ENCODE data around the gene KRT34.

Gene KRT34

DNA sequence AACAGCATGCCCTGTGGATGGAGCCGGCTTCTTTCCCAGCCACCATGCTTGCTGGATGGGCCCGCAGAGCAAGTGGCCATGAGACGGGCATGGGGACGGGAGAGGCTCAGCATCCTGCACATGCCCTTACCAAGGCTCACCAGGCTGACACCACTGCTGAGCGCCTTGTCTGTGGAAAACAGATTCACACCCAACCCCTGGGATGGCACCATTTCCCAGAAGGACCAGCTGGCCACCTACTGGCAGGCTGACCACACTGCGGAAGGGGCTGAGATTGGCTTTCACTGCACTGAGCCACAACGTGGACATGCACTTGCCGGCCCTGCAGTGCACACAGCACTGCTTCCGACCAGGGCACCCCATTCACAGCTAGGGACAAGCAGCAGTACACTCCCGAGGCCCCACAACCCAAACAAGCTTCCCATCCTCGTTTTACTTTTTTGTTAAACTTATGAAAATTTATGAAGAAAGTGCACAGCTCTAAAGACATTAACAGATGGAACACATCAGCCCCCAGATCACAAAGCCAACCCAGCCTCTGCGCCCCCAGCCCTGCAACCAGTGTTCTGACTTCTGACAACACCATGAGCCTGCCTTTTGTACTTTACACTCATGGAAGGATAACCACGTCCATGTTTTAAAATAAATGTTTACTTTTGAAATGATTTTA lies 52.7 kb downstream of the KRT34 start:
- Histone ChIP-seq H3K4me3 (ENCODE audit: low read length) (no peak overlapping the region), H2AFZ (ENCODE audit: low read depth, low read length) (no peak overlapping the region), H3K9me3 (ENCODE audit: insufficient read depth, low read length) (no peaks in the 10 kb centered on the region), H3K27ac (ENCODE audit: low read length) (no peak overlapping the region), H3K79me2 (ENCODE audit: low read length) (no peaks in the 10 kb centered on the region), H3K36me3 (replicated peaks; ENCODE audit: low read depth, low read length) (no peaks in the 10 kb centered on the region), H3K4me1 (ENCODE audit: low read length) (peaks cover 12% of the 10 kb centered on the region), H3K9ac (ENCODE audit: low read length) (no peak overlapping the region), H3K27me3 (ENCODE audit: low read depth, low read length) (no peaks in the 10 kb centered on the region), H3K4me2 (ENCODE audit: low read length) (no peak overlapping the region), H4K20me1 (ENCODE audit: insufficient read depth, low read length) (no peaks in the 10 kb centered on the region)
- no peak for TF ChIP-seq EZH2phosphoT487 (IDR thresholded peaks at IDR 0.05; ENCODE audit: low read depth)
- TF ChIP-seq, protein P1, sequence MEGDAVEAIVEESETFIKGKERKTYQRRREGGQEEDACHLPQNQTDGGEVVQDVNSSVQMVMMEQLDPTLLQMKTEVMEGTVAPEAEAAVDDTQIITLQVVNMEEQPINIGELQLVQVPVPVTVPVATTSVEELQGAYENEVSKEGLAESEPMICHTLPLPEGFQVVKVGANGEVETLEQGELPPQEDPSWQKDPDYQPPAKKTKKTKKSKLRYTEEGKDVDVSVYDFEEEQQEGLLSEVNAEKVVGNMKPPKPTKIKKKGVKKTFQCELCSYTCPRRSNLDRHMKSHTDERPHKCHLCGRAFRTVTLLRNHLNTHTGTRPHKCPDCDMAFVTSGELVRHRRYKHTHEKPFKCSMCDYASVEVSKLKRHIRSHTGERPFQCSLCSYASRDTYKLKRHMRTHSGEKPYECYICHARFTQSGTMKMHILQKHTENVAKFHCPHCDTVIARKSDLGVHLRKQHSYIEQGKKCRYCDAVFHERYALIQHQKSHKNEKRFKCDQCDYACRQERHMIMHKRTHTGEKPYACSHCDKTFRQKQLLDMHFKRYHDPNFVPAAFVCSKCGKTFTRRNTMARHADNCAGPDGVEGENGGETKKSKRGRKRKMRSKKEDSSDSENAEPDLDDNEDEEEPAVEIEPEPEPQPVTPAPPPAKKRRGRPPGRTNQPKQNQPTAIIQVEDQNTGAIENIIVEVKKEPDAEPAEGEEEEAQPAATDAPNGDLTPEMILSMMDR (IDR thresholded peaks at IDR 0.05; ENCODE audit: low read depth, low read length) = peak; percentile 46

DNA sequence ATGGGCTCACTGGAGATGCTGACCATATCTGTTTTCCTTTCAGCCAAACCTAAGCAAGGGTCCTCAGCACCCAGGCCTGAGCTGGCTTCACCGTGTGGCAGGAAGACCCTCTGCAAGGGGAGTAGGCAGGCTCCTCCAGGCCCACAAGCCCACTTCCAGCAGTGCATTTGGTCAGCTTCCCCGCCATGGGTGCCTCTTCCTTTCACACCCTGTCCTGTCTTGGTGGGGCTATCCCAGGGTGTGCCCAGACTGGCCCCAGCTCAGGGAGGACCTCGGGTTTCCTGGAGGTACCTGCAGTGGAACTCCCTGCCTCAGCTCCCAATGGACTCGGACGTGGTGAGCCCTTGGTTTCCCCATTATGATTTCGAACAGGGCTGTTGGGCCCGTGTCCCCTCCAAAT lies 53.9 kb downstream of the KRT34 start:
- H3K9me3 ChIP-seq (ENCODE audit: insufficient read depth, low read length) = no peaks in the 10 kb centered on the region
- no peak overlapping the region for H3K4me3 ChIP-seq (ENCODE audit: low read length)
- H3K4me1 ChIP-seq (ENCODE audit: low read length) = no peaks in the 10 kb centered on the region
- no peak overlapping the region for H2AFZ ChIP-seq (ENCODE audit: low read depth, low read length)
- no peaks in the 10 kb centered on the region for H3K36me3 ChIP-seq (replicated peaks; ENCODE audit: low read depth, low read length)
- H3K4me2 ChIP-seq (ENCODE audit: low read length) = no peak overlapping the region
- no peak overlapping the region for H3K9ac ChIP-seq (ENCODE audit: low read length)
- TF ChIP-seq EZH2phosphoT487 (IDR thresholded peaks at IDR 0.05; ENCODE audit: low read depth) = no peak
- TF ChIP-seq, protein P1 (IDR thresholded peaks at IDR 0.05; ENCODE audit: low read depth, low read length) = no peak
- no peaks in the 10 kb centered on the region for H4K20me1 ChIP-seq (ENCODE audit: insufficient read depth, low read length)
- no peak overlapping the region for H3K27ac ChIP-seq (ENCODE audit: low read length)
- H3K79me2 ChIP-seq (ENCODE audit: low read length) = no peaks in the 10 kb centered on the region
- no peaks in the 10 kb centered on the region for H3K27me3 ChIP-seq (ENCODE audit: low read depth, low read length)
